Ovary (tissue), 9 donors: Measurements from ENCODE around the gene GALNT10. TPM values are rescaled to one million over a fixed set of nuclear protein-coding genes. Genes with fewer than 3 reads are reported as not detected.

Experiments used
- DNase-seq, 5 donors: peaks; one replicate each; pipeline ENCODE4 v3.0.0-alpha.2; 2019 to 2020
- H3K27ac ChIP-seq, 2 donors: fragments of 200-600 bp; one replicate each; pipeline versions ENCODE4 v1.5.1 to v1.8.0; 2019 to 2022
- H3K27me3 ChIP-seq: fragments of 200-600 bp; one replicate; pipeline ENCODE4 v1.8.0; 2022
- H3K36me3 ChIP-seq: fragments of 200-600 bp; sonication (generic); one replicate; pipeline ENCODE4 v1.5.1; 2019
- H3K4me1 ChIP-seq: one replicate; pipeline ENCODE4 v1.8.1; 2013; ENCODE audit warnings: mild to moderate bottlenecking, moderate library complexity; ENCODE audit not compliant: insufficient read depth
- H3K4me3 ChIP-seq: fragments of 200-600 bp; sonication (generic); one replicate; pipeline ENCODE4 v1.5.1; 2017
- H3K9me3 ChIP-seq, 2 donors: fragments of 200-600 bp in 1 of 2; sonication (generic) in 1 of 2; one replicate each; pipeline versions ENCODE4 v1.5.1 to v1.8.1; 2013 to 2019; ENCODE audit warnings: mild to moderate bottlenecking in 1 of 2, moderate library complexity in 1 of 2
- EP300 ChIP-seq: sonication (generic); formaldehyde crosslinking; IDR thresholded peaks from one replicate; pipeline ENCODE4 v1.6.1; 2017; ENCODE audit warnings: antibody characterized with exemption
- POLR2A ChIP-seq: fragments of 450-650 bp; IDR thresholded peaks from one replicate; pipeline ENCODE4 v1.6.1; 2017; ENCODE audit warnings: antibody characterized with exemption, mild to moderate bottlenecking, moderate library complexity
- WGBS, 3 donors: extraction: QIAGEN DNeasy Blood & Tissue Kit in 1 of 3; methylation state at CpG; one replicate each; pipeline versions ENCODE4 v1.1.5 to v1.1.7; 2013 to 2017; 5-methylcytosine and 5-hydroxymethylcytosine counted together
- intact Hi-C, 4 donors: fragments of 100-400 bp; cut with DNase I; formaldehyde crosslinking; loops; one replicate each; pipeline versions ENCODE4 v1.11.0 to v1.15.1; 2022 to 2023
- polyA plus RNA-seq, 2 donors: library from polyadenylated mRNA; stranded (reverse); fragments of 200-250 nt in 1 of 2; fragments of 350-450 nt in 1 of 2; fragmentation: Illumina TruSeq in 1 of 2; extraction: RNeasy Lipid Tissue Mini Kit (QIAGEN cat#74804) in 1 of 2; gene quantifications; one replicate each; pipeline ENCODE4 v1.2.3, GENCODE V29; 2013 to 2014
- total RNA-seq, 7 donors: library from RNA; depleted of rRNA in 2 of 7; stranded (reverse); fragments of >200 nt in 2 of 7; fragmentation: NEBNext Ultra II Directional in 3 of 7; extraction: Animal tissue kit (Norgen Biotek cat#: 25700) in 3 of 7; gene quantifications; one replicate each; pipeline versions ENCODE4 v1.1.0 to v1.2.4, GENCODE V29; 2016 to 2023
- TF ChIP-seq, protein P1 (sequence below), 3 donors: fragments of 450-650 bp in 2 of 3; fragments of 200-600 bp in 1 of 3; IDR thresholded peaks; one replicate each; pipeline versions ENCODE4 v1.5.1 to v1.8.0; 2016 to 2022; ENCODE audit warnings: antibody characterized with exemption in 3 of 3, mild to moderate bottlenecking in 1 of 3
- donor health status: DM: no; HTN: no; CAD: no; lungs with moderate emphysema.
- donor health status: DM: no; HTN: no; CAD: no.
- donor health status: Bipolar disorder and iron deficiency.
- donor health status: DM: yes; HTN: yes; CAD: no.
- donor health status: DM: no; HTN: no; CAD: no.
- donor health status: DM: yes; HTN: yes; CAD: no.

GALNT10 gene
- total and polyA plus RNA-seq, 9 donors, result 34.5 to 206 (median 88.7) TPM

DNA sequence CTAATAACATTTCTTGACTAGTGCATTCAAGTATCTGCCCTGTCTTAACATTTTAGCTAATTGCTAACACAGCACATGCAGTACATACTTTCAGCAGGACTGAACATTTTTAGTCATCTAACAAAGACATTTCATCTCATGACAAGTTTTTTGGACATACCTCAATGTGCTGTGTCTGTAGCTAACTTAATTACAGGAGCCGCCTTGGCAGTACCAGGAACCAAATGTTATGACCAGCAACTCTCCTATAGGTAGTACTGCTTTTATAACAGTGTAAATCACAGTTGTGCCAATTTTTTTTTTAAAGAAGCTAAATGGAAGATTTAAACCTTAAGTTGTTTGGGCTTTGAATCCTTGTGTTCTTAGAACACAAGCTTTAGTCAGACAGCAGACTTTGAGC is 155.9 kb downstream of the GALNT10 start:
- DNase-seq, result no peak
- Histone ChIP-seq H3K36me3 (no peaks in the 10 kb centered on the region), H3K27me3 (no peaks in the 10 kb centered on the region), H3K27ac (no peak overlapping the region), H3K9me3 (no peaks in the 10 kb centered on the region), H3K4me1 (peaks cover 4% of the 10 kb centered on the region), H3K4me3 (no peak overlapping the region)
- TF ChIP-seq EP300 (no peak), POLR2A (no peak)
- TF ChIP-seq, protein P1, sequence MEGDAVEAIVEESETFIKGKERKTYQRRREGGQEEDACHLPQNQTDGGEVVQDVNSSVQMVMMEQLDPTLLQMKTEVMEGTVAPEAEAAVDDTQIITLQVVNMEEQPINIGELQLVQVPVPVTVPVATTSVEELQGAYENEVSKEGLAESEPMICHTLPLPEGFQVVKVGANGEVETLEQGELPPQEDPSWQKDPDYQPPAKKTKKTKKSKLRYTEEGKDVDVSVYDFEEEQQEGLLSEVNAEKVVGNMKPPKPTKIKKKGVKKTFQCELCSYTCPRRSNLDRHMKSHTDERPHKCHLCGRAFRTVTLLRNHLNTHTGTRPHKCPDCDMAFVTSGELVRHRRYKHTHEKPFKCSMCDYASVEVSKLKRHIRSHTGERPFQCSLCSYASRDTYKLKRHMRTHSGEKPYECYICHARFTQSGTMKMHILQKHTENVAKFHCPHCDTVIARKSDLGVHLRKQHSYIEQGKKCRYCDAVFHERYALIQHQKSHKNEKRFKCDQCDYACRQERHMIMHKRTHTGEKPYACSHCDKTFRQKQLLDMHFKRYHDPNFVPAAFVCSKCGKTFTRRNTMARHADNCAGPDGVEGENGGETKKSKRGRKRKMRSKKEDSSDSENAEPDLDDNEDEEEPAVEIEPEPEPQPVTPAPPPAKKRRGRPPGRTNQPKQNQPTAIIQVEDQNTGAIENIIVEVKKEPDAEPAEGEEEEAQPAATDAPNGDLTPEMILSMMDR (IDR thresholded peaks at IDR 0.05), result no peak
- 77 to 98% (median 92%) methylated on average over 1 of the region's 1 CpG for WGBS, 3 donors
- intact Hi-C loops, result no loop called here

DNA sequence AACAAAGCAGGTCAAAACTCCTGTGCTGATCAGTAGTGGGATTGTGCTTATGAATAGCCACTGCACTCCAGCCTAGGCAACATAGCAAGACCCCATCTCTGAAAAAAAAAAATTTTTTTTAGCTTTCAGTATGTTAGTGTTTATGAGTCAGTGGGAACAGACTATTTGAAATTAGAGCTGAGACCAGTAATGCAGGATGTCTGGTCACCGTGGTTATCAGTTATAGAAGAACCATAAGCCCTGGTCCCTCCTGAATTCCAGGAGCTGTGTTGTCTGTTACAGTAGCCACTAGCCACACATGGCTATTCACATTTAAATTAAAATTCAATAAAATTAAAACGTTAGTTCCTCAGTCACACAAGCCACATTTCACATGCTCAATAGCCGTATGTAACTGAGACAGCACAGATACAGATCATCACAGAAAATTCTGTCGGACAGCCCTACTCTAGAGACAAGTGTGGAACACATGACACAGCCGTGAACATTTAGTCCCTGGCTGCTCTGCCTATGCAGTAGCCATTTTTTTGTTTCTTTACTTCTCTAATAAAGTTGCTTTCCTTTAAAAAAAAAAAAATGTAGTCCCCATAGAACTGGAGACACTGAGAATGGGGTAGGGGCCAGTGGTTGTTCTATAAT is 159.2 kb downstream of the GALNT10 start:
- intact Hi-C loops, result loop anchor here in 1 of 4 donors (10.0 kb wide), 1 partner anchor 155 kb away; the partner anchor contains the start of gene GALNT10
- Histone ChIP-seq H3K4me1 (peaks cover 26% of the 10 kb centered on the region), H3K36me3 (no peaks in the 10 kb centered on the region), H3K27me3 (no peaks in the 10 kb centered on the region), H3K4me3 (no peak overlapping the region), H3K27ac (no peak overlapping the region), H3K9me3 (no peaks in the 10 kb centered on the region)
- TF ChIP-seq EP300 (no peak), POLR2A (no peak)
- TF ChIP-seq, protein P1 (IDR thresholded peaks at IDR 0.05), result no peak
- DNase-seq, result no peak
- WGBS, 3 donors, result 81 to 84% (median 83%) methylated on average over 5 of the region's 5 CpGs

DNA sequence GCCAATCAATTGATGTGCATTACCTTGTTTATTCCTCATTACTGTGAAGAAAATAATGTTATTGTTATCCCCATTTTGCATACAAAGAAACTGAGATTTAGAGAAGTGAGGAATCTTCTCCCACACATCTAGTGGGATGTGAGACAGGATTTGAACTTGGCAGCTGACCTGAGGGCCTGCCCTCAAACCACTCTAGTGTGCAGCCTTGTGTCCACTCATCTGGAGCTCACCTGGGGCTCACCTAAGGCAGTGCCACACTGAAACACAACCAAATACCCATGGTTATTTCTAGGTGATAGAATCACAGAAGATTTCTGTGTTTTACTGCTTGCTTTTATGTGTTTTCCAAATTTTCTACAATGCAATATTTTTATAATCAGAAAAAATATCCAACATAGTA is 160.6 kb downstream of the GALNT10 start:
- Histone ChIP-seq H3K27me3 (no peaks in the 10 kb centered on the region), H3K9me3 (no peaks in the 10 kb centered on the region), H3K4me3 (no peak overlapping the region), H3K27ac (peak overlapping the region in 1 of 2 donors; percentile 78), H3K4me1 (peaks cover 38% of the 10 kb centered on the region), H3K36me3 (no peaks in the 10 kb centered on the region)
- intact Hi-C loops, result loop anchor here in 1 of 4 donors (10.0 kb wide), 1 partner anchor 156 kb away; the partner anchor contains the start of gene GALNT10
- TF ChIP-seq POLR2A (no peak), EP300 (no peak)
- TF ChIP-seq, protein P1 (IDR thresholded peaks at IDR 0.05), result no peak
- DNase-seq, result no peak

DNA sequence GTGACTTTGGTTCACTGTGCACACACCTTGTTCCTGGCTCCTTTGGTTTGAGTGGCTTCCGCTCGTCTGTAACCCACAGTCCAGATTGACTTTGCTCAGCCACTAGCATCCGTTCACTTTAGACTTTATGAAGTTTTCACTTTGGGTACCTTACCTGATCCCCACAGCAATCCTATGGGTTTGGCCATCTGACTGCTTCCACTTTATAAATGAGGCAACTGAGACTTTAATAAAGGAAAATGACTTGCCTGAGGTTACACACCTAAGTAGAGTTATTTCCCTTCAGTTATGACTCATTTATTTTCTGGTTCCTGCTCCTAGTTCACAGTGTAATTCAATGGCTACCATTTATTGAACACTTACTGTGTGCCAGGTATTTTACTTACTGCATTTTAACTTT is 161.0 kb downstream of the GALNT10 start:
- peak overlapping the region in 1 of 2 donors; percentile 78 for H3K27ac ChIP-seq
- peaks cover 41% of the 10 kb centered on the region for H3K4me1 ChIP-seq
- no peaks in the 10 kb centered on the region for H3K9me3 ChIP-seq
- WGBS, 3 donors, result 95 to 98% (median 97%) methylated on average over 3 of the region's 3 CpGs
- no peak overlapping the region for H3K4me3 ChIP-seq
- intact Hi-C loops, result loop anchor here in 1 of 4 donors (10.0 kb wide), 1 partner anchor 157 kb away; the partner anchor contains the start of gene GALNT10
- TF ChIP-seq POLR2A (no peak), EP300 (no peak)
- TF ChIP-seq, protein P1 (IDR thresholded peaks at IDR 0.05), result no peak
- H3K27me3 ChIP-seq, result no peaks in the 10 kb centered on the region
- DNase-seq, result no peak
- H3K36me3 ChIP-seq, result no peaks in the 10 kb centered on the region
